Measurements from ENCODE around the gene GMNC.
A peak's percentile ranks its signal among the peaks of the same experiment; 100 is the strongest.

The GMNC gene

DNA sequence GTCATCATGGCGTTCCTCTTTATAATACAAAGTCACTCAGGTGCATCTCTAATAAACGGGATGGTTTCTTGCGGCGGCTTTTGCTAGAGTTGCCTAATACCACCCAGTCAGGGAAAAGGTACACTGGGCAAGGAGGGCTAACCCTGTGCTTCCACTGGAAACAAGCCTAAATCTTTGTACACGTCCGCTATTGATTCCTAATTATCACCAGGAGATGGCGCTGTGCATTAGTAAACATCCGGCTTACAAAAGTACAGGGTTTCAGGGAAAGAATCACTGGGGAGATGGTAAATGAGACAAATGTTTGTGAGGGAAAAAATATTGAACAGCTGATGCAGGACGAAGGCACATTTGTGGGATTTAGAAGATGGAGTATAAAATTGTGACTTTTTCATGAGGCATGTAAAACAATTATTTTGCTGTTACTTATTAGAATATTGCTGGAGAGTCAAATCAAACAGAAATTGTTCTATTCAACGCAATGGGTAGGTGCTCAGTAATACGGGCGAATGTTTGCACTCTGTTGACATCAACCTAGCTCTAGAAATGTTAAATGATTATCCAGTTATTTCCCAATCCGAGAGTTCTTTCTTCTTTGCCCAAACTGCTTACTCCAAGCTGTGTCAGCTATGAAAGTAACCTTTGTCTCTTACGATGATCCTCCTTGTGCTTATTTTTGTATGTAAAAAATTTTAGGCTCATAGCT lies 50.6 kb downstream of the GMNC start:
- FAIRE-seq (peak; percentile 99), DNase-seq (ENCODE audit: insufficient read length, low spot score) (peak; percentile 14)
- TF ChIP-seq POLR2A (IDR thresholded peaks at IDR 0.05; ENCODE audit: low read depth, low read length): no peak

DNA sequence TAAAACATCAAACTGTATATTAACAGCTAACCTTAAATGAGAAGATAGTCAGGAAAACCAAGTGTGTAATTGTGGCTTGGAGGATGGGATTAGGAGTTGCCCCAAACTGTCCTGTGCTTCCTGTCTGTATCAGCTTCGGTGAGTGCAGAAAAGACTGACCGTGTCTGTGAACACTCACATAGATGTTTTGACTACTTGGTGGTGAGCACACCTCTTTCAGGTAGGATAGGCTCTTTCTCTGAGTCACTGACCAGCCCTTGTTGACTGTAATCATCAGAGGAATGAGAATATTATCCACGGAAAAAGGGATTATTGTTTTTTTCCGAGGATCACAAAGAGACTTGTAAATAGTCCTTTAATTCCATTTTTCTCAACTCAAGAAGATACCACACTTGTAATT lies 51.5 kb downstream of the GMNC start:
- TF ChIP-seq POLR2A (IDR thresholded peaks at IDR 0.05; ENCODE audit: low read depth, low read length): no peak
- no peak for FAIRE-seq
- no peak for DNase-seq (ENCODE audit: insufficient read length, low spot score)

DNA sequence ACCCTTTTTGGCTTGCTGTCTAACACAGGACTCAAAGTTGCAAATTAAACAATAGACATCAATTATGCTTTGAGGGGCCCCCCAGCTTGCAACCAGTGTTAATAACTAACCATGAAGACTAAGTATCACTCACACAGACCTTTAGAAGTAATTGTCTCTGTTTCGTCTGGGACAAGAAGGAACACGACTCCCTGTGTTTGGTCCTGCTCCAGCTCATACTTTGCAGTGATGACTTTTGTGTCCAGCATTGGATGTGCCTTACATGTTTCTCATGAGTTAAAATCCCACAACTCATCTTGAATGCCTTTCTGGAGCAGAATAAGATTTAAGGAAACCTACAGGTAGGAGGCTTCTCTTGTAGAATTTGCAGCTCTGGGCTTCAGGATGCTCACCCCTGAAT lies 53.1 kb downstream of the GMNC start:
- no peak for DNase-seq (ENCODE audit: insufficient read length, low spot score)
- FAIRE-seq: no peak
- TF ChIP-seq POLR2A (IDR thresholded peaks at IDR 0.05; ENCODE audit: low read depth, low read length): no peak

DNA sequence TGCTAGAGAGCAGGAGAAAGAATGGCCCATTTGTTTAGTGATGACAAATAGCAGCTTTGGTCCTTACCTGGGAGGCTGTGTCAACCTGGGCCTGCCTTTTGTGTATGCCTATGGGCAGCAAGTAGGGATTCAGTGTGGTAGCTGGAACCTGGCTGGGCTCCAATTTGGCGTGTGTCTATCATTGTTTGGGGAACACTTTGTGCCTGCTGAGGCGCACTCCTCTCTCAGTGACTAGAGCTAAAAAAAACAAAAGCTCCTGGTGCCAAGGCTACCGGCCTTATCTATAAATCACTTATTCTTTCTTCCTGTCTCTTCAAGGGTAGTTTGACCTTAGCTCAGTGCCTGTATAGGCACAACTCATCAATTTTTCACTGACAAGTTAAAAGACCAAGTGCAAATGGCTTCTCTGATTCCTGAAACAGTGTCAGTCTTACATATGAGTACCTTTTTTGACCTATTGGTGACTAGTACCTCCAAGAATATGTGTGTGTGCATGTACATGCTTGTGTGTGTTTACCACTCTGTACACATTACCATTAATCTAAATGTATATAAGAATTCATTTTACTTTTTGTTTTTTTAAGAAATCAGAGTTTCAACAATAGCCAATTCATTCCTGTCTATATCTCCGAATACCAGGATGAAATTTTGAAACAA lies 54.6 kb downstream of the GMNC start:
- FAIRE-seq (peak; percentile 52), DNase-seq (ENCODE audit: insufficient read length, low spot score) (no peak)
- no peak for TF ChIP-seq POLR2A (IDR thresholded peaks at IDR 0.05; ENCODE audit: low read depth, low read length)
